ENCODE results near the gene PAAF1. TPM values are rescaled to one million over a fixed set of nuclear protein-coding genes. Genes with fewer than 3 reads are reported as not detected.

PAAF1 gene
- total and polyA plus RNA-seq, 3 donors from 2014 or later = 44.0 to 65.5 (median 47.6) TPM

DNA sequence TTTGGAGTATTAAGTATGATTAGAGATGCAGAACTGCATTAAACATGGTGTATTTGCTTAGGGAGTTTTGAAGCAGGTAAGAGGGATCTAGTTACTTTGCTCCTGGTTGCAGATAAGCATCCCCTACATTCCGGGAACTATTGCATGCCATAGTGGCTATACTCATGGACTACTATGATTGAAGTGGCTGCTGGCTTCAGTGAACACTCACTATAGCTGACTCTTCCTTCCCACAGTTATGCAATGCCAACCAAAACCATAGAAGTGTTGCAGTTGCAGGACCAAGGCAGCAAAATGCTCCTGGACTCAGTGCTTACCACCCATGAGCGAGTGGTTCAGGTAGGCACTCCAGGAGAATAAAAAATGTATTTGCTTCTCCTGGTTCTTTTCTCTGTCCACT is 17.1 kb upstream of the PAAF1 start:
- Histone ChIP-seq H3K9me3 (no peaks in the 10 kb centered on the region), H3K36me3 (ENCODE audit: low read depth, missing control alignments) (no peaks in the 10 kb centered on the region), H3K27ac (no peak overlapping the region), H3K27me3 (no peaks in the 10 kb centered on the region), H3K4me1 (no peaks in the 10 kb centered on the region), H3K4me3 (no peak overlapping the region)
- intact Hi-C loops (cut with DNase I; ENCODE audit: low total_unique reads) = no loop called here
- TF ChIP-seq POLR2A (IDR thresholded peaks at IDR 0.05) = no peak
- TF ChIP-seq, protein P1, sequence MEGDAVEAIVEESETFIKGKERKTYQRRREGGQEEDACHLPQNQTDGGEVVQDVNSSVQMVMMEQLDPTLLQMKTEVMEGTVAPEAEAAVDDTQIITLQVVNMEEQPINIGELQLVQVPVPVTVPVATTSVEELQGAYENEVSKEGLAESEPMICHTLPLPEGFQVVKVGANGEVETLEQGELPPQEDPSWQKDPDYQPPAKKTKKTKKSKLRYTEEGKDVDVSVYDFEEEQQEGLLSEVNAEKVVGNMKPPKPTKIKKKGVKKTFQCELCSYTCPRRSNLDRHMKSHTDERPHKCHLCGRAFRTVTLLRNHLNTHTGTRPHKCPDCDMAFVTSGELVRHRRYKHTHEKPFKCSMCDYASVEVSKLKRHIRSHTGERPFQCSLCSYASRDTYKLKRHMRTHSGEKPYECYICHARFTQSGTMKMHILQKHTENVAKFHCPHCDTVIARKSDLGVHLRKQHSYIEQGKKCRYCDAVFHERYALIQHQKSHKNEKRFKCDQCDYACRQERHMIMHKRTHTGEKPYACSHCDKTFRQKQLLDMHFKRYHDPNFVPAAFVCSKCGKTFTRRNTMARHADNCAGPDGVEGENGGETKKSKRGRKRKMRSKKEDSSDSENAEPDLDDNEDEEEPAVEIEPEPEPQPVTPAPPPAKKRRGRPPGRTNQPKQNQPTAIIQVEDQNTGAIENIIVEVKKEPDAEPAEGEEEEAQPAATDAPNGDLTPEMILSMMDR (IDR thresholded peaks at IDR 0.05) = no peak
- no peak for DNase-seq
- 90 to 93% methylated on average over 2 of the region's 2 CpGs for WGBS, 2 donors

DNA sequence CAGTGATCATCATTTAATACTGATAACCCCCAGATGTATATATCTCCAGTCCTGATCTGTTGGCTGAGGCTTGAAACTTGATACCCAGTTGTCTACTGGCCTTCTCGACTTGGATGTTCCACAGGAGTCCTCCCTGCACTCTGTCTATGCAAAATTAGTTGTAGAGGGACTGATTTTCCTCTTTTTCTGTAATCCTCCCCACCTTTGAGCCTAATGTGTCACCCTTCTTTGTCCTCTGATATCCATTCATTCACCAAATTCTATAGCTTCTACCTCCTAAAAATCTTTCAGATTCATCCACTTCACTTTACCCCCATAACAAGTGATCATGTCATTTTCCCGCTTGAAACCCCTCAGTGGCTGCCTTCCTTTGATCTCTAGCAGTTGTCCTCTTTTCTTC is 16.6 kb upstream of the PAAF1 start:
- DNase-seq = no peak
- no peaks in the 10 kb centered on the region for H3K27me3 ChIP-seq
- no peak for TF ChIP-seq POLR2A (IDR thresholded peaks at IDR 0.05)
- TF ChIP-seq, protein P1 (IDR thresholded peaks at IDR 0.05) = no peak
- intact Hi-C loops (cut with DNase I; ENCODE audit: low total_unique reads) = no loop called here
- H3K4me3 ChIP-seq = no peak overlapping the region
- no peaks in the 10 kb centered on the region for H3K9me3 ChIP-seq
- H3K27ac ChIP-seq = no peak overlapping the region
- no peaks in the 10 kb centered on the region for H3K4me1 ChIP-seq
- 65 to 73% methylated on average over 2 of the region's 2 CpGs for WGBS, 2 donors
- H3K36me3 ChIP-seq (ENCODE audit: low read depth, missing control alignments) = no peaks in the 10 kb centered on the region

DNA sequence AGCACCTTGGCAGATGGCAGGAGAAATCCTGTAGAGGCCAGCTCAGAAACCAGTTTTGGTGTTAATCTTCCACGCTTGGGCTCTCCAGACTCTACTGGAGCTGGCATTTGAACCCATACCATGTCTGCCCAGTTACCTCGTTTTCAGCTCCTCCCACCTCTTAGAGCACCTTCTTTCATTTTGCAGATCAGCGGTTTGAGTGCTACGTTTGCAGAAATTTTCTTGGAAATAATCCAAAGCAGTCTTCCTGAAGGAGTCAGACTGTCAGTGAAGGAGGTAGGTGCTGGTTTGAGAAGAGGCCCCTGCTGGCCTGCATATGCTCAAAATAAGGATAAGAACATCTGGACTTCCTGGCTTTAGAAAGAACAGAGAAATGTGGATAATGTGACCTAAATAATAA is 13.8 kb upstream of the PAAF1 start:
- no peaks in the 10 kb centered on the region for H3K27me3 ChIP-seq
- intact Hi-C loops (cut with DNase I; ENCODE audit: low total_unique reads) = no loop called here
- H3K36me3 ChIP-seq (ENCODE audit: low read depth, missing control alignments) = no peaks in the 10 kb centered on the region
- no peak overlapping the region for H3K27ac ChIP-seq
- no peak for DNase-seq
- no peaks in the 10 kb centered on the region for H3K9me3 ChIP-seq
- TF ChIP-seq, protein P1 (IDR thresholded peaks at IDR 0.05) = no peak
- no peak for TF ChIP-seq POLR2A (IDR thresholded peaks at IDR 0.05)
- H3K4me1 ChIP-seq = no peaks in the 10 kb centered on the region
- H3K4me3 ChIP-seq = no peak overlapping the region
- WGBS, 2 donors = 77 to 85% methylated on average over 4 of the region's 4 CpGs

DNA sequence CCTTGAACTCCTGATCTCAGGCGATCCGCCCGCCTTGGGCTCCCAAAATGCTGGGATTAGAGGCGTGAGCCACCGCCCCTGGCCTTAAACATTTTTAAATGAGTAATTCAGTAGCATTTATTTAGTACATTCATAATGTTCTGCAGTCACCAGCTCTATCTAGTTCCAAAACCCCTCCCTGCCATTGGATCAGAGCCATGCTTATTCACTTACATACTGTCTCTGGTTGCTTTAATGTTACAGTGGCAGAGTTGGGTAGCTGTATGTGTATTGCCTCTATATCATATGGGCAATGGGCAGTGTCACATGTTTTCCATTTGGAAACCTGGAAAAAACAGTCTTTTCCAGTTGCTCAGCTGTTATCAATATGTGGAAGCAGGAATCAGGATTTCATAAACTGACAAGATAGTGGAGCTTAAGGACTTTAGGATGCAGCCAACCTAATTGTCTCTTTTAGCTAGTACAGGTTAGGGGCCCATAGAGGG is 10.7 kb upstream of the PAAF1 start:
- TF ChIP-seq, protein P1 (IDR thresholded peaks at IDR 0.05) = no peak
- no peak for TF ChIP-seq POLR2A (IDR thresholded peaks at IDR 0.05)
- intact Hi-C loops (cut with DNase I; ENCODE audit: low total_unique reads) = no loop called here
- Histone ChIP-seq H3K27ac (no peak overlapping the region), H3K4me1 (peaks cover 9% of the 10 kb centered on the region), H3K27me3 (no peaks in the 10 kb centered on the region), H3K4me3 (no peak overlapping the region), H3K9me3 (no peaks in the 10 kb centered on the region), H3K36me3 (ENCODE audit: low read depth, missing control alignments) (no peaks in the 10 kb centered on the region)
- 56 to 63% methylated on average over 5 of the region's 5 CpGs for WGBS, 2 donors
- DNase-seq = no peak

DNA sequence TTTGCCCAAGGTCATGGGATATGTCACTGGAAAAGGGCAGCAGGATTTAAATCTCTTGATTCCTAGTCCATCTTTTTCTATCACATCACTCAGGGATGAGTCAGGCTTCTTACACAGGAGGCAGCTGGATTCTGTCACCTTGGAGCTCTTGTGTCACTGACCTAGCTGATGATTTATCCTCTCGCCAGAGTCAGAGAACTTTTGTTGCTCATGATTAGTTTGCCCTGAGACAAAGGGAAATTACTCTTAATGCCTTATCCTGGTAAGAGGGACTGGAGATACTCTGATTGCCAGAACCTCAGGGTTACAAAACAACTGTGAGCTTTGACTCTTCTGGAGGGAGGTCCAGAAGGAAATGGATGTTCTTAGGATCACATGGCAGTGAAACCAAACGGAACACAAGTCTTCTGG is 10.2 kb upstream of the PAAF1 start:
- Histone ChIP-seq H3K9me3 (no peaks in the 10 kb centered on the region), H3K27me3 (no peaks in the 10 kb centered on the region), H3K36me3 (ENCODE audit: low read depth, missing control alignments) (no peaks in the 10 kb centered on the region), H3K4me3 (no peak overlapping the region), H3K27ac (no peak overlapping the region), H3K4me1 (peaks cover 9% of the 10 kb centered on the region)
- WGBS, 2 donors = 41 to 54% methylated on average over 2 of the region's 2 CpGs
- intact Hi-C loops (cut with DNase I; ENCODE audit: low total_unique reads) = no loop called here
- no peak for DNase-seq
- TF ChIP-seq POLR2A (IDR thresholded peaks at IDR 0.05) = no peak
- TF ChIP-seq, protein P1 (IDR thresholded peaks at IDR 0.05) = no peak

Data from testis (tissue), 3 donors.